ENCODE data around the gene ICAM1.
"Not testable (repeated sequence)": the region's sequence is repeated elsewhere in the genome, so short reads cannot be mapped to it uniquely, and the experiment has no call there.

The ICAM1 gene

DNA sequence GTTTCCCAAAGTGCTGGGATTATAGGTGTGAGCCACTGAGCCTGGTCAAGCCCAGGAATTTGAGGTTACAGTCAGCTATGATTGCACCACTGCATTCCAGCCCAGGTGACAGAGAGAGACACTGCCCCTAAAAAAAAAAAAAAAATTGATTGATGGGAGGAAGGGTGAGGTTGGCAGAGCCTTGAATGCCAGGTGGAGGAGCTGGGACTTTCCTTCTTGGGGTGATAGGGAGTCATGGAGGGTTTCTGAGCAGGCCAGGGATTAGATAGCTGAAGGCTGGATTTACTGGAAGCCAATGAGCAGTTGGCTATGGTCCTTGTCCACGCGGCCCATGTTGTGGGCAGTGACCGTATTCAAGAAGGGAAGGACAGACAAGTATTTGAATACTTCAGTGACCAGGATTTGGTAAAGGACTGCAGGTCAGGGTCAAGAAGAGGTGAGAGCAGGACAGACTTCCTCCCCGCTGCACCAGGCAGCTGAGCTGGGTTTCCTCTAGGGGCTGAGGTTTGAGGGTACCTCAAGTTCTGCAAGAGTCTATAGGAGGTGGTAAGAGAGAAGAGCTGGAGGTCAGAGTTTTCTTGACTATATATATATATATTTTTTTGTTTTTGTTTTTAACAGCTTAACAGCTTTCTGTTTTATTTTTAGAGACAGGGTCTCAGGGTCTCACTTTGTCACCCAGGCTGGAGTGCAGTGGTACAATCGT lies 9.0 kb downstream of the ICAM1 start:
- DNase-seq: no peak

DNA sequence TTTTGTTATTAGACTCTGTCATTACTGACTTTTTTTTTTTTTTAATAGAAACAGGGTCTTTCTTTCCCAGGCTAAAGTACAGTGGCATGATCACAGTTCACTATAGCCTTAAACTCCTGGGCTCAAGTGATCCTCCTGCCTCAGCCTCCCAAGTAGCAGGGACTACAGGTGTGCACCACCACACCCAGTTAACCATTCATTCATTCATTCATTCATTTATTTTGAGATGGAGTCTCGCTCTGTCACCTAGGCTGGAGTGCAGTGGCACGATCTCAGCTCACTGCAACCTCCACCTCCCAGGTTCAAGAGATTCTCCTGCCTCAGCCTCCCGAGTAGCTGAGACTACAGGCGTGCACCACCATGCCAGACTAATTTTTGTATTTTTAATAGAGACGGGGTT lies 11.1 kb downstream of the ICAM1 start:
- DNase-seq: not testable (repeated sequence)

GRCh38 chr19:10283301-10284064 lies 12.6 kb downstream of the ICAM1 start:
- no peak for DNase-seq

GRCh38 chr19:10284065-10284959 lies 13.4 kb downstream of the ICAM1 start:
- no peak for DNase-seq

DNA sequence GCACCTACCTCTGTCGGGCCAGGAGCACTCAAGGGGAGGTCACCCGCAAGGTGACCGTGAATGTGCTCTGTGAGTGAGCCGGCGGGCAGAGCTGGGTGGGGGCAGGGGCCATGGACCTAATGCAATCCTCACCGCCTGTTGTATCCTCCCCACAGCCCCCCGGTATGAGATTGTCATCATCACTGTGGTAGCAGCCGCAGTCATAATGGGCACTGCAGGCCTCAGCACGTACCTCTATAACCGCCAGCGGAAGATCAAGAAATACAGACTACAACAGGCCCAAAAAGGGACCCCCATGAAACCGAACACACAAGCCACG lies 14.0 kb downstream of the ICAM1 start:
- no peak for DNase-seq

DNA sequence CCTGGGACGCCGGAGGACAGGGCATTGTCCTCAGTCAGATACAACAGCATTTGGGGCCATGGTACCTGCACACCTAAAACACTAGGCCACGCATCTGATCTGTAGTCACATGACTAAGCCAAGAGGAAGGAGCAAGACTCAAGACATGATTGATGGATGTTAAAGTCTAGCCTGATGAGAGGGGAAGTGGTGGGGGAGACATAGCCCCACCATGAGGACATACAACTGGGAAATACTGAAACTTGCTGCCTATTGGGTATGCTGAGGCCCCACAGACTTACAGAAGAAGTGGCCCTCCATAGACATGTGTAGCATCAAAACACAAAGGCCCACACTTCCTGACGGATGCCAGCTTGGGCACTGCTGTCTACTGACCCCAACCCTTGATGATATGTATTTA lies 14.5 kb downstream of the ICAM1 start:
- no peak for DNase-seq

DNA sequence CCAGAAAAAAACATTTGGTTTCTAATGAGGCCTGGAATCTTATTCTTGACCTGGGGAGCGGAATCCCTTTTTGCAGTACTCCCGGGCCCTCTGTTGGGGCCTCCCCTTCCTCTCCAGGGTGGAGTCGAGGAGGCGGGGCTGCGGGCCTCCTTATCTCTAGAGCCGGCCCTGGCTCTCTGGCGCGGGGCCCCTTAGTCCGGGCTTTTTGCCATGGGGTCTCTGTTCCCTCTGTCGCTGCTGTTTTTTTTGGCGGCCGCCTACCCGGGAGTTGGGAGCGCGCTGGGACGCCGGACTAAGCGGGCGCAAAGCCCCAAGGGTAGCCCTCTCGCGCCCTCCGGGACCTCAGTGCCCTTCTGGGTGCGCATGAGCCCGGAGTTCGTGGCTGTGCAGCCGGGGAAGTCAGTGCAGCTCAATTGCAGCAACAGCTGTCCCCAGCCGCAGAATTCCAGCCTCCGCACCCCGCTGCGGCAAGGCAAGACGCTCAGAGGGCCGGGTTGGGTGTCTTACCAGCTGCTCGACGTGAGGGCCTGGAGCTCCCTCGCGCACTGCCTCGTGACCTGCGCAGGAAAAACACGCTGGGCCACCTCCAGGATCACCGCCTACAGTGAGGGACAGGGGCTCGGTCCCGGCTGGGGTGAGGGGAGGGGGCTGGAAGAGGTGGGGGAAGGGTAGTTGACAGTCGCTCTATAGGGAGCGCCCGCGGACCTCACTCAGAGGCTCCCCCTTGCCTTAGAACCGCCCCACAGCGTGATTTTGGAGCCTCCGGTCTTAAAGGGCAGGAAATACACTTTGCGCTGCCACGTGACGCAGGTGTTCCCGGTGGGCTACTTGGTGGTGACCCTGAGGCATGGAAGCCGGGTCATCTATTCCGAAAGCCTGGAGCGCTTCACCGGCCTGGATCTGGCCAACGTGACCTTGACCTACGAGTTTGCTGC lies 16.1 kb downstream of the ICAM1 start, which contains the start of gene ICAM4:
Gene ICAM4, plus strand, starts transcription at position 153 of the 935 bp plus-strand sequence. Its CDS starts 58 bp downstream, at position 211.
- no peak for DNase-seq

DNA sequence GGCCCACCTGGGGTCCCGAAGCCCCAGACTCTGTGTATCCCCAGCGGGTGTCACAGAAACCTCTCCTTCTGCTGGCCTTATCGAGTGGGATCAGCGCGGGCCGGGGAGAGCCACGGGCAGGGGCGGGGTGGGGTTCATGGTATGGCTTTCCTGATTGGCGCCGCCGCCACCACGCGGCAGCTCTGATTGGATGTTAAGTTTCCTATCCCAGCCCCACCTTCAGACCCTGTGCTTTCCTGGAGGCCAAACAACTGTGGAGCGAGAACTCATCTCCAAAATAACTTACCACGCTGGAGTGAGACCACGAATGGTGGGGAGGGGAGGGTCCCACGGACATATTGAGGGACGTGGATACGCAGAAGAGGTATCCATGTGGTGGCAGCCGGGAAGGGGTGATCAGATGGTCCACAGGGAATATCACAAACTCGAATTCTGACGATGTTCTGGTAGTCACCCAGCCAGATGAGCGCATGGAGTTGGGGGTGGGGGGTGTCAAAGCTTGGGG lies 17.8 kb downstream of the ICAM1 start:
- DNase-seq: no peak

DNA sequence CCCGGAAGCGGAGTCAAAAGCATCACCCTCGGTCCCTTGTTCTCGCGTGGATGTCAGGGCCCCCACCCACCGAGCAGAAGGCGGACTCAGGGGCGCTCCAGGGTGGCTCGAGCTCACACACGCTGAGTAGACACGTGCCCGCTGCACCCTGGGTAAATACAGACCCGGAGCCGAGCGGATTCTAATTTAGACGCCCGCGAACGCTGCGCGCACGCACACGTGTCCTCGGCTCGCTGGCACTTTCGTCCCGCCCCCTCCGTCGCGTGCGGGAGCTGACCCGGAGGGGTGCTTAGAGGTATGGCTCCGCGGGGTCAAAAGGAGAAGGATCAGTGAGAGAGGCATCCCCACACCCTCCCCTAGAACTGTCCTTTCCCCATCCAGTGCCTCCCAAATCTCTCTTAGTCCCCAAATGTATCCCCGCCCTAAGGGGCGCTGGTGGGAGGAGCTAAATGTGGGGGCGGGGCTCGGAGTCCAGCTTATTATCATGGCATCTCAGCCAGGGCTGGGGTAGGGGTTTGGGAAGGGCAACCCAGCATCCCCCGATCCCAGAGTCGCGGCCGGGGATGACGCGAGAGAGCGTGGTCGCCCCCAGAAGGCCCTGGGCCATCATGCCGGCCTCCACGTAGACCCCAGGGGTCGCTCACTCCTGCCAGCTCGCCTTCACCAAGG lies 18.4 kb downstream of the ICAM1 start:
- peak; percentile 39 for DNase-seq

DNA sequence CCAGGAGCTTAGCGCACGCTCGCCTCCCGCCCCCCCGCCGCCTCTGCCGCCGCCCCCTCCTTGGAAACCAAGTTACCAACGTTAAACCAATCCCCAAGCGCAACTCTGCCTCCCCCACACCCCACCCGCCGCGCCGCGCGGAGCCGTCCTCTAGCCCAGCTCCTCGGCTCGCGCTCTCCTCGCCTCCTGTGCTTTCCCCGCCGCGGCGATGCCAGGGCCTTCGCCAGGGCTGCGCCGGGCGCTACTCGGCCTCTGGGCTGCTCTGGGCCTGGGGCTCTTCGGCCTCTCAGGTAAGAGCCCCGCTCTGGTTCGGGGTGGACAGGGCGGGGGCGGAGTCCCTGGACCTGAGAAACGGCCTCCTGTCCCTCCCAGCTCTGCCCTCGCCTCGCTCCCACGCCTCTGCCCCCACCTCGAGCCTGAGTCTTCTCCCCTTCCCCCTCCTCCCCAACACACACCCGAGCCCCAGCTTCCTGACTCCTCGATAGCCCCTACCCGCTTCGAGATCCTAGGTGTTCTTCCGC lies 19.0 kb downstream of the ICAM1 start, which contains the start of gene ICAM5:
Gene ICAM5, plus strand, starts transcription at position 117 of the 521 bp plus-strand sequence. Its CDS starts 92 bp downstream, at position 209.
- DNase-seq: no peak

GRCh38 chr19:10290357-10290875 lies 19.5 kb downstream of the ICAM1 start:
- no peak for DNase-seq

GRCh38 chr19:10290876-10291553 lies 20.1 kb downstream of the ICAM1 start:
- DNase-seq: peak; percentile 26

DNA sequence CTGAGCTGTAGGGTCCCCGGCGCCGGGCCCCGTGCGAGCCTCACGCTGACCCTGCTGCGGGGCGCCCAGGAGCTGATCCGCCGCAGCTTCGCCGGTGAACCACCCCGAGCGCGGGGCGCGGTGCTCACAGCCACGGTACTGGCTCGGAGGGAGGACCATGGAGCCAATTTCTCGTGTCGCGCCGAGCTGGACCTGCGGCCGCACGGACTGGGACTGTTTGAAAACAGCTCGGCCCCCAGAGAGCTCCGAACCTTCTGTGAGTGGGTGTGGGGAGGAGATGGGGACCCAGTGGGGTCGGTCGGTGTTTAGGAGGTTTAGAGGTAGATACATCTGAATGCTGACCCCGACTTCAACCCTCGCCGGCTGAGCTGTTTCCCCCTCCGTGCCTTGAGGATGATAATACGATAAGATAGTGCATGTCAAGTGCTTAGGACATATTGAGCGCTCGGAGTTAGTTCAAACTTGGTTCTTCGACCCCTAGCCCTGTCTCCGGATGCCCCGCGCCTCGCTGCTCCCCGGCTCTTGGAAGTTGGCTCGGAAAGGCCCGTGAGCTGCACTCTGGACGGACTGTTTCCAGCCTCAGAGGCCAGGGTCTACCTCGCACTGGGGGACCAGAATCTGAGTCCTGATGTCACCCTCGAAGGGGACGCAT lies 20.8 kb downstream of the ICAM1 start:
- no peak for DNase-seq

DNA sequence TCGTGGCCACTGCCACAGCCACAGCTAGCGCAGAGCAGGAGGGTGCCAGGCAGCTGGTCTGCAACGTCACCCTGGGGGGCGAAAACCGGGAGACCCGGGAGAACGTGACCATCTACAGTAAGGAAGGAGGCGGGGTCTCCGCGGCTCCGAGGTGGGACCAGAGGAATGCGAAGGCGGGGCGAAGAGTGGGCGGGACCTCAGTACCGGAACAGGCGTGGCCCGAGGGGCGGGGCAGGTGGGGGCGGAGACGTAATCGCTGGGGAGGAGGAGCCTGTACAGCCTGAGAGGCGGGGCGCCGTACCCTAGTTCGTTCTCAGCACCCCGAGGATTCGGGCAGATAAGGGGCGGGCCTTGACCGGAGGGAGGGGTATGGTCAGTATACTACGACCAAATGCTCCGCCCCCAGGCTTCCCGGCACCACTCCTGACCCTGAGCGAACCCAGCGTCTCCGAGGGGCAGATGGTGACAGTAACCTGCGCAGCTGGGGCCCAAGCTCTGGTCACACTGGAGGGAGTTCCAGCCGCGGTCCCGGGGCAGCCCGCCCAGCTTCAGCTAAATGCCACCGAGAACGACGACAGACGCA lies 21.4 kb downstream of the ICAM1 start:
- DNase-seq: no peak

- DNase-seq: no peak
Observed at GRCh38 chr19:10292789-10293636, 22.1 kb downstream of the ICAM1 start.

GRCh38 chr19:10293637-10294367 lies 22.9 kb downstream of the ICAM1 start:
- DNase-seq: no peak

DNA sequence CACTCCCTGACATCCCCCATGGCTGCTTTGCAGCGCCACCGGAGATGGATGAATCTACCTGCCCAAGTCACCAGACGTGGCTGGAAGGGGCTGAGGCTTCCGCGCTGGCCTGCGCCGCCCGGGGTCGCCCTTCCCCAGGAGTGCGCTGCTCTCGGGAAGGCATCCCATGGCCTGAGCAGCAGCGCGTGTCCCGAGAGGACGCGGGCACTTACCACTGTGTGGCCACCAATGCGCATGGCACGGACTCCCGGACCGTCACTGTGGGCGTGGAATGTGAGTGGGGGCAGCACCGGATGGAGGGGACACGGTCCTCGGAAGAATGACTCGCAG lies 23.4 kb downstream of the ICAM1 start:
- no peak for DNase-seq
